Stimulated activated CD8-positive, alpha-beta memory T cell treated with anti-CD3 and anti-CD28 coated beads, Interleukin-4, amount 100 ng/mL, for 1 hour (primary cell): ENCODE results near the gene GPR160.

ENCODE experiments used
- DNase-seq, 2 donors: peaks; one replicate each; pipeline ENCODE4 v3.0.0-alpha.2; 2020; ENCODE audit warnings: low read depth in 2 of 2, low spot score in 1 of 2

GPR160 gene

DNA sequence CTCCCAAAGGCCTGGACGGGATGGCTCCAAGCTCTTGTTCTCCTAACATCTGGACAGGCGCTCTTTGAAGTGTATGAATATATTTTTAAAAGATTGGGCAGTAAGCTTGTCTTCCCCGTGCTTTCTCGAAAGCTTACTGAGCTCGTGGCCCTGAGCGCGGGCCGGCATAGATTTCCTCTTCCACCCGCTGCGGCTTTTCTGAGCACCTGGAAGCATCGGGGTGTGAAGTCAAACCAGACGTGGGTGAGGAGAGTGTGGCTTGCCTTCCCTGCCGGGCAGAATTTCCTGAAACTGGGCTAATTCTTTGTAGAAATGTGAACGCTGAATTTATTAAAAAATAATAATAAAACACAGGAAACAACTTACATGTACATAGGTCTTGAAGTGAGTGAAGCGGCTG lies 25.9 kb downstream of the GPR160 start:
- no peak for DNase-seq

DNA sequence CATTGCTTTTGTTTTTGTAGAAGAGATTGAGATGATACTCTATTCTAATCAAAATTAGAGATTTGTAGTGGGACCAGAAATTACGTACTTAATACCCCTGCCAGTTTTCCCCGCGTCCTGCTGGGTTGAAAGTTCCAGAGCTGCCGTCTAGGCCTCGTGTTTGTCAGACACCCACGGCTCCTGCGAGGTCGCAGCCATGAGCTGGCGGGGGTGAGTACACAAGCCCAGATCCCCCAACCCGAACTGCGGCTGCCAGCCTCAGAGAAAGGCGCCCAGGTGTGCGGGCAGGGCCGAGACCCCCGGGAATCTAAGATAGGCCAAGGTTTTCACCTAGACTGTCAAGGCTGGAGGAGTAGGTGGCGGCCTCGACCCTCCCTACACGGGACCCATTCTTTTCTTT lies 26.3 kb downstream of the GPR160 start:
- DNase-seq, result no peak

DNA sequence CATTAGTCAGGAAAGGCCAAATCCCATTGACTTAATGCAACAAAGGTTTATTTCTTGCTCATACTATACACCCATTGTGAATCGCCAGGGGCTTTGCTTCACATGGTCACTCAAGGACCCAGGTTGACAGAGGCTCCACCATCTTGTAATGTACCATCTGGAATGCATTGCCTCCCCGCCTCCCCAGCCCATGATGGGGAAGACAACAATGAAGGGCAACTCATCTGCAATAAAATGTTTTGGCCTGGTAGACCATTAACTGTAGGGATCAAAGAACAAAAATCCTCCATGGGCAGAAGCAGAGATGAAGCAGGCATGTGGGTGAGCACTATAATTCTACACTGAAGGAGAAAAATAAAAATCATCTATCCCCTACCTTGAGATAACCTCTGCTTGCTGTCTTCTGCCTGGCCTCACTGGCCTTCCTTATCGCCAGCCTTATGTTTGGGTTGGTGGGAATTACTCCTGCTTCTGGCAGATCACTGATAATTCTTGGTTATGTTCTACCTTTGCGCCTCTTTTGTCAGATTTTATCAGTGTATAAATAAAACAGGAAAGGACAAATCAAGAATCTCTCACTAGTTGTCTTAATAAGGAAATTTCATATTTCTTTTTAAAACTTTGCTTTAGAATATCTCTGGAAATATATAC lies 37.8 kb downstream of the GPR160 start:
- no peak for DNase-seq

DNA sequence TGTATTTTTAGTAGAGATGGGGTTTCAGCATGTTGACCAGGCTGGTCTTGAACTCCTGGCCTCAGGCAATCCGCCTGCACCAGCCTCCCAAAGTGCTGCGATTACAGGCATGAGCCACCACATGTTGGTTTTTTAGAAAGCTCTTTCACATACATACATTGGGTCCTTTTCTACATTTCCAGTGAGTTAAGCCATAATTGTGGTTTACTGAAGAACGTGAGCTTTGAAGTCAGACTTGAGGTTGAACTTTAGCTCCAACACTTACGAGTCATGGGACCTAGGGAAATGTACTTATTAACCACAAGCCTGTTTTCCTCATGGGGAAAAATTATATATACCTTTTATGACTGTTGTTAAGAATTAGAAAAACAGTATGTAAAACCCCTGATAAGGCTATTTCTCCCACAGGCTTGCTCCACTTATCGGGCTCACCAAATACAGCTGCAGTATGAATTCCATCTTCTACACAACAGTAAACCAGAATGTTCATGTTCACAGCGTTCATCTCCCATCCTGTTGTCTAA lies 39.0 kb downstream of the GPR160 start:
- no peak for DNase-seq

DNA sequence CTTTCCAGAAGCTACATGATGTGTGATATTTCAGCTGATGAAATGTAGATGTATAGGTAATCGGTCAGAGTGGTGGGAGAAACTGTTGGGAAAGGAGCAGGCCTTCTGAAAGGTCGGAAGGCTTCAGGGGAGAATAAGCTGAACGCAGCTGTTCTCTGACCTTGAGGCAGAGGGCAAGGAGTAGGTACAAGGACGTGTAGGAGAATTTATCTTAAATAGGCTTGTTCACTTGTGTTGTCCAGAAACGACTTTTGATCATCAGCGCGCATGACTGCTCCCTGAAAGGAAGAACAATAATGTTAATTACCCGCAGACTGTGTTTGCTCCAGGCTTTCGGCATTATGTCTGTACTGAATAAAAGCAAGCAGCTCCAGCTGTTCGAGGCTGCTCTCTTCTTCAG lies 39.6 kb downstream of the GPR160 start:
- no peak for DNase-seq

DNA sequence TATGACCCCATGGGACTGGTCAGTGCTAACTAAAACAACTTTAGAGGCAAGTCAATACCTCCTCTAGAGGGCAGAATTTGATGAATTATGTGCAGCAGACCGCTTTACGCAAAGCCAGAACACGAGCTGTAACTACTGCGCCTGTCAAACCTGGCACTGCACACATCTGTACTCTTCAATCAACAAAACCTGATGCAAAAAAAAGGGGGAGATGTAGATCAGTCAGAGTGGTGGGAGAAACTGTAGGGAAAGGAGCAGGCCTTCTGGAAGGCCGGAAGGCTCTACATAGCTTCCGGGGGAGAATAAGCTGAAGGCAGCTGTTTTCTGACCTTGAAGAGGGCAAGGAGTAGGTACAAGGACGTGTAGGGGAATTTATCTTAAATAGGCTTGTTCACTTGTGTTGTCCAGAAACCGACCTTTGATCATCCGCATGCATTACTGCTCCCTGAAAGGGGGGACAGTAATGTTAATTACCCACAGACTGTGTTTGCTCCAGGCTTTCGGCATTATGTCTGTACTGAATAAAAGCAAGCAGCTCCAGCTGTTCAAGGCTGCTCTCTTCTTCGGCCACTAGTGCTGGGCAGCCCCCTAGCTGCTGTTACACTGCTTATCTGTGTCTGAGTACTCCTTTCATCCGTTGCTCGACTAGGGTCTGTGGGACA lies 41.0 kb downstream of the GPR160 start:
- no peak for DNase-seq

DNA sequence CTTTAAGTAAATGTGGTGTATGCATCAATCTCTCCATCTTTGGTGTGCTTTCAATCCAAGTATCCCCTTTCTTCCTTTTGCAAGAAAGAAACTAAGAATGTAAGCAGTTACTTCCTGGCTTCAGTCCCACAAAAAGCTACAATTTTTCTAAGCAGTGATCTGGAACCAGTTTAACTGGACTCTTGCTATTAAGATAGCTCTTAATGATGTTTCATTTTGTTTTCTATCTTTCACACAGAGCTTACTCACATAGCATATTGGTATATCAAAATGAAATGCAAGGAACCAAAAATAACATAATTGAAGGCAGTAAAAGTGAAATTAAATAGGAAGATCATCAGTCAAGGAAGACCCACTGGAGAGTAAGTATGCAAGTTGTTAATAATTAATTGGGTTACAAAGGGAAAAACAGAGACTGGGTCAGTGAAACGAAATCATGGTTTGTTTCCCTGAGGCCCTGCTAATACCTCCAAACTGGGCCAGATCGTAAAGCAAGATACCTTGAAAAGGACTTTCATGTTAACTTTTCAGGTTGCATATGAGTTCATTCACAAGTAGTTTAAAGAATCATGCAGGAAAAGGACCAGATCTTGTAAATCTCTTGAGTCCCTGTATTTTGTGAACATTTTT lies 41.9 kb downstream of the GPR160 start:
- DNase-seq, result no peak

DNA sequence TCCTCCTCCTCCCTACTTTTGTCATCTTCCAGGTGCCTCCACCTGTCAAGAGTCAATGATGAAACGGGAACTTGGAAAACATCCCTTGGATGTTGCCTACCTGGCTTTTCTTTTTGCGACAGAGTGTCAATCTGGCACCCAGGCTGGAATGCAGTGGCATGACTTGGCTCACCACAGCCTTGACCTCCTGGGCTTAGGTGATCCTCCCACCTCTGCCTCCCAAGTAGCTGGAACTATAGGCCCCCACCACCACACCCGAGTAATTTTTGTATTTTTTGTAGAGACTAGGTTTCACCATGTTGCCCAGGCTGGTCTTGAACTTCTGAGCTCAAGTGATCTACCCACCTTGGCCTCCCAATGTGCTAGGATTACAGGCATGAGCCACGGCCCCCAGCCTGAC lies 42.8 kb downstream of the GPR160 start:
- DNase-seq, result no peak

DNA sequence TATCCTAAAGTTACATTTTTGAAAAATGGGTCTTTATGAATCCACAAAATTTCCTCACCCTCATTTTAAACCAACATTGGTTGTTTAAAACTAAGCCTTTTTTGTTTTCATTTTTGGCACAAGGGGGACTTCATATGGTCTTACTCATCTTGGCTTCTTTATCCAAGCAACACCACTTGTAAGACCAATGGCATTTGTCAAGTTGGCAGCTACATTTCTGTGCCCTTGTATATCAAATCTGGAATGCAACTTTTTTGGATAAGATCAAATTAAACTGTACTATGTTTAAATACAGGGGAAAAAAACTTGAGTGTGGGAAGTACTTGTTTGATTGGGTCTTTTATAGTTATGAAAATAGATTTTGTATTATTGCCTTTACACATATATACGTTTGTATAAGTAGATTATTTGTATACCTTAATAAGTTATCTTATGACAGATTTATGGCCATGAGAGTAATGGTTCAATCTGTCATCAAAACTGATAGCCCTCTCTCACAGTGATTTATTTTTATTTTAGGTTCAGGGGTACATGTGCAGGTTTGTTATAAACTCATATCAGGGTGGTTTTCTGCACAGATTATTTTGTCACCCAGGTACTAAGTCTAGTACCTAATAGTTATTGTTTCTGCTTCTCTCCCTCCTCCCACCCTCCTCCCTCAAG lies 43.4 kb downstream of the GPR160 start:
- no peak for DNase-seq

DNA sequence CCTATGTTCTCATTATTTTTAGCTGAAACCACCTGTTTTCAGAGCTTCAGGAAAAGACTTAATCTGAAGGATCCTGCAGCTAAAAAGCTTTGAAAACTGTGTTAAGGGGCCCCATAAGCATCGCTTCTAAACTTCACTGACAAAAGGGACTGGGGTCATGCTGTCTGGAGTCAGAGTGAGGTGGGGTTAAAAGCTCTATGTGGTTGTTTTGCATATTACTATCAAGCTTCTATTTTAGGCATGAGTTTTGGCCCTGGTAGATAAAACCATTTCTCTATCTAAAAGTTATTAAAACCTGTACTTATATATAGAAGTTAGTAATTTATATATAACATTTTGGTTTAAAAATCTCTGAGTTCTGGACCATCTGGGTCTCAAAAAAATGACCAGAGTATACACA lies 45.5 kb downstream of the GPR160 start:
- DNase-seq, result no peak

DNA sequence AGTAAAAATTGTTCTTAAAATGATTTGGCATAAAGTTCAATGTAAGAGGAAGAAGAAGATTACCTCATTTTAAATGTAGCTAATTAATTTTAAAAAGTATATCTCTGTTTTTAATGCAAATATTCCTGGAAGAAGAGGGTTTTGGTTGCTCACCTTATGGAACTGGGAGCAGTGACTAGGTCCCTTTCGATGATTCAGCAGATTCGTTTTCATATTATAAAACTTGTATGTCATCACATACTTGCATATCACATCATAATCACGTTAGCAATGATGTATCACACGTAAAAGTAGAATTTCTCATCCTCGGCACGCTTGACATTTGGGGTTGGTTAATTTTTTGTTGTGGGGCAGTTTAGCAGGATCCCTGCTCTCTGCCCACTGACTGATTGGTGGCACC lies 47.6 kb downstream of the GPR160 start:
- DNase-seq, result no peak

DNA sequence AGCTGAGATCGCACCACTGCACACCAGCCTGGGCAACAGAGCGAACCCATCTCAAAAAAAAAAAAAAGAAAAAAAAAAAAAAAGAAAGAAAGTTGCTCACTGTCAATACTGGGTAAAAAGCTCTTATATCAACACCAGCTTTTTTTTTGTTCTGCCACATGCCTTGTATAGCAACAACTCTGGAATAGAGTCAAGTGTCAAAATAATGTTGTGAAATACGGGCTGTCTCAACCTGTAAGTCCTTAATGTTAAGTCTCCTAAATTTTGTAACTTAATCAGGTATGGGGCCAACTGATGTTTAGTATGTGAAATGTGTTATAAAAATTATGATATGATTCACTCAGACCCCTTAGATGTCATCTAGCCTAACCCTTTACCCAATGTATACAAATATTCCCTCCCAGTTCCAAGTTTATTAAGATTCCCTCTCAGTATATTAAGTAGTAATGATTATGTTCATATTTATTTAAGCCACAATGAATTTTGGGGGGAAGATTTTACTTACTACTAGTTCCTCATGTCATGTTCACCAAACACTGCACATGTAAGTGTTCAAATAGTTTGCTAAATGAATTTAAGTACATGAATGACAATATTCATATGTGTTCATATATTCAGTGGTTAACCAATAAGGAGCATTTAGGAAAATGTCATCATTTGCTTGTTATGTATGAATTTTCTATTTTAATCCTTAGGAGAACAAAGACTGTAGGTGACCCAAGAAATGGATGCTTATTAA lies 52.2 kb downstream of the GPR160 start:
- DNase-seq, result no peak

DNA sequence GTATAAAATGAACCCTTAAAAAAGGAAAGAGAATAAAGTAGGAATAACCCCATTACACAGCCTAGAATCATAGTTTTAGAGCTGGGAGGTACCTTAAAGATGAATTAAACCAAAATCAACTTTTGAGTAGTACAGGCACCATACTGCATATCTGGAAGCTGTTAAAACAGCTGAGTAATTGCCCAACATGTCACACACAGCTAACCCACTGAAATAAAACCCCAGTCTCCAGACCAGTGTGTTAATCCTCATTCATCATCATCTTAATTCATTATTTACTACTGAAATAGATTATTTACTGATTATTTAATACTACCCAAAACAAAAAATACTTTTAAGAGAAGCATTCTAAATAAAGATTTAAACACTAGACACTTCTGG lies 52.8 kb downstream of the GPR160 start:
- no peak for DNase-seq

DNA sequence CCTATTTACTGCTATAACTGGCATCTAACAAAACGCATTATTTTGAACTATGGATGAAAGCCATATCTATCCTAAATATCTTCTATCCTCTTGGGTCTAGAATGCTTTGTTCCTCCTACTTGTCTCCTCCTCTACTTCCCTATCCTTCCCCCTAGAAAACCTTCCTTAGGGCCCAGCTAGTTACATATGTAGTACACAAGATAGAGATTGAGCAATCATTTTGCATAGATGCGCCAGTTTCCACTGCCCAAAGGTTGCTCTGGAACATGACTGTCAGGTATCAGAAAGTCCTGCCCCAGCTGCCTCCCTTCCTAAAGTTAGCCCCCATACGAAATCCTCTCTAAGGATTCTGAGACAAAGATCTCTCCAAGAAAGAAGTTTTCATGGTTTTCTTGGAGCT lies 55.1 kb downstream of the GPR160 start:
- DNase-seq, result no peak

DNA sequence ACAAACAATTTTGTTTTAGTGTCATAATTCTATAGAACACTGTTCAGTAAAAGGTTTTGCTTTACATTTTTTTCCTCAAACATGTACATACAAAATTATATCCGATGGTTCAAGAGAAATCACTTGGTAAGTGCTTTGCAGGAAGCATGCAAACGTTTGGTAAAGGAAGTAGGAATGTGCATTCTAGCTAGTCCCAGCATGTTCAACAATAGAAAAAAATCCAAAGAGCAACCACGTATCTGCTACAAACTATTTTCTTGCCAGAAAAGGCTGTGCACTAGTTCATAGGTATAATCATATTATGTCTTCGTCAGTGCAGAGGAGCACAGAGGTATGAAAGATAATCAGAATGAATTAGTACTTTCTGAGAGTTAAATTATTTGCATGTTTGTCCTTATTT lies 58.0 kb downstream of the GPR160 start:
- DNase-seq, result no peak

DNA sequence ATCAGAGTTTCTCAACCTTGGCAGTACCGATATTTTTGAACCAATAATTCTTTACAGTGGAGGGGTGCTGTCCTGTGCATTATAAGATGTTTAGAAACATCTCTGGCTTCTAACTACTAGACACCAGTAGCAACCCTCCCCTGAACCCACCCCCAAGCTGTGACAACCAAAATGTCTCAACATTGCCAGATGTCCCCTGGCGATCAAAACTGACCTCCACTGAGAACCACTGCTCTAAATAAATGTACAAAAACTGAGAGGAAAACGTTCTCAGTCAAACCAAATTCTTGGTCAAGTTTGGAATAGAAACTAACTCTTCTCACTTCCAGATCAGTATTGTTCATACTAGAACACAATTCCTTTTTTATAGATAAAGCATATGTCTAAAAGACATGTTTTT lies 58.5 kb downstream of the GPR160 start:
- DNase-seq, result no peak

DNA sequence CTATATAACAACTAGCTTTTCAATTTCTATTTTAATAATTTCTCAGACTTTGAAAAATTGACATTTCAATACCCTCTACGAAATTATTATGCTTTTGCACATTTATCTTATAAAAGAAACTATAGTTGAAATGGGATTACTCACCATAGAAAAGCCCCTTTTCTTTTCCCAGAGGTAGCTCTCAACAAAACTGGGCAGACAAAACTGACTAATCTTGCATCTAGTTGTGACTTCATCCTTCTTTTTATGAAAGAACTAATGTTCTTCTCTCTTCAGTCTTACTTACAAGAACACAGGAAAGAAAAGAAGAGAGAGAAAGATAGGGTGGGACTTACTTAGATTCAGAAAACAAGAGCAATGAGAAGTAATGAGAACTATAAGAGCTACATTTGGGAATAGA lies 61.0 kb downstream of the GPR160 start:
- DNase-seq, result no peak

DNA sequence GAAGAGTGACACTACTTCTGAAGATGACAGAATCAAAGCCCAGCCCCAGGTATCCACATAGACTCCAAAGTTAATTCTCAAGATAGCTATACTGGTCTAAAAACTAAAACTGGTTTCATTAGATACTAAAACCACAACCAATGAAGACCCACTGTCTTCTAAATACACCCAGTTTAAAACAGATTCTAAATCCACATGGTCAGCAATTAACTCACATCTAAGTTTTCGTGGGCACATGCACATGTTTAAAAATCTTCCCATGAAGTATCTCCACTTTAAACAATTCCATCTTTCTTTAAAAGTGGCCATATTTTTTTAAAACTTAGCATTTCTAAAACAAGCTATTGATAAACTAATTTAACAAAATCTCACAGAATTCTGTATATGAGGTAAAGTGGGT lies 63.1 kb downstream of the GPR160 start:
- no peak for DNase-seq

DNA sequence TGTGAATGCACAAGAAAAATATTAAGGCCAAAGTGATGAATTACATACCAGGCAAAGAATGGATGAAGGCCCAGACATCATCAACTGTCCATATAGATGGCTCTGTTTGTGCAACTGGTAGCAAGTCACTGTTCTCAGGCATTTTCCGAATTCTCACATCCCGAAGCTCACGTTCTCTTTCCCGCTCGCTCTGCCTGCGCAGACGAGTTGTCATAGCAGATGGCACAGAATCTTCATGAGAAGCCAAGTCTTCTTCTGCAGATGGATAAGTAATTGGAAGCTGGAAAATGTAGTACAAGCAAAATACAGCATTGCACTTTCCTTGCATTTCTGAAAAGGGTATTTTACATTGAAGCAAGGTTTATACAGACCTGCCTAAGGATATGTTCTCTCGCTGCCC lies 64.6 kb downstream of the GPR160 start:
- no peak for DNase-seq

DNA sequence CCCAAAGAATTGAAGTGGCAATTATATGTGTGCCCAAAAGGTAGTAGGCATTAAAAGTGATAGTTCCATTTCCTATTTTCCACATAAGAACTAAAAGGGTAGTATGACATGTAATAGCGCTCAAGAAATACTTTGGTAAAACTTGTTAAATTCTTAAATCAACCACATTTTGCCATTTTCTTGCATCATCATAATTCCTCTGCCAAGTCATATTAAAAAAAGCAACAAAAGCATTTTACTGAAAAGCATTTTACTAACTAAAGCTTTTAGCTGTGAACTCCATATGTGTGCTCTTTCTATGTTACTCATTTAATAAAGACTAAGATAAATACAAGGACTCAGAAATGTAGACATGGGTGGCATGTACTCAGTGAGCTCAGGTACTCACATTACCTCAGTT lies 70.1 kb downstream of the GPR160 start:
- no peak for DNase-seq

DNA sequence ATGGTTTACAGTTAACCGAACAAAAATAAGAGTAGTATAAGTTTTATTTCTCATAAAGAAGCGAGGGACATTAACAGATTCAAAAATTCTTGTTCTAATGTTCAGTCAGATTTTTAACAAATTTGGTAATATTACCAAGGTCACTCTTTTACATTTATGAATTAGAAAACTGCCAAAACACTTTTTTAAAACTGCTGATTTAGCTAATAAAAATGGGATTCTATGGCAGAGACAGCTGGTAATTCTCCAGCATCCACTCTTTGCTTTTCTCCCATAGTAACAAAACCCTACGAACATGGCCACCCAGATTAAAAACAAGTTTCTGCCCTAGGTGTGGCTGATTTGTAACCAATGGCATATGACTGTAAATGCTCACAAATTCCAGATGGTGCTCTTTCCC lies 71.2 kb downstream of the GPR160 start:
- DNase-seq, result no peak
